ENCODE results near the gene GSC2. TPM values are rescaled to one million over a fixed set of nuclear protein-coding genes. Genes with fewer than 3 reads are reported as not detected.

Gene GSC2
- total and polyA plus RNA-seq, 4 donors = not detected

DNA sequence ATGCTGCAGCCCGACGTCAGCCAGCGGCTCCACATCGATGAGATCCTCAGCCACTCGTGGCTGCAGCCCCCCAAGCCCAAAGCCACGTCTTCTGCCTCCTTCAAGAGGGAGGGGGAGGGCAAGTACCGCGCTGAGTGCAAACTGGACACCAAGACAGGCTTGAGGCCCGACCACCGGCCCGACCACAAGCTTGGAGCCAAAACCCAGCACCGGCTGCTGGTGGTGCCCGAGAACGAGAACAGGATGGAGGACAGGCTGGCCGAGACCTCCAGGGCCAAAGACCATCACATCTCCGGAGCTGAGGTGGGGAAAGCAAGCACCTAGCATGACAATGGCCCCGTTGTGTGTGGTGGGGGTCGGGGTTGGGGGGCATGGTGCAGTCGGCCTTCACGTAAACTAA lies 17.9 kb downstream of the GSC2 start:
- Histone ChIP-seq H3K9ac (ENCODE audit: low read depth in 1 of 2, low read length in 2 of 2) (no peak overlapping the region), H3K4me1 (ENCODE audit: control insufficient read depth in 4 of 4, insufficient read depth in 4 of 4, low read length in 3 of 4) (no peaks in the 10 kb centered on the region), H3K27me3 (ENCODE audit: control insufficient read depth in 4 of 4, insufficient read depth in 4 of 4, low read length in 3 of 4) (no peaks in the 10 kb centered on the region), H3K4me3 (ENCODE audit: low read depth in 1 of 3, low read length in 3 of 3) (no peak overlapping the region), H3K36me3 (ENCODE audit: control insufficient read depth in 4 of 4, insufficient read depth in 3 of 4, low read depth in 1 of 4, low read length in 3 of 4) (peaks cover 2 to 34% (median 20%) of the 10 kb centered on the region in 4 donors), H3K9me3 (ENCODE audit: control insufficient read depth in 4 of 4, low read length in 3 of 4) (no peaks in the 10 kb centered on the region), H3K27ac (ENCODE audit: low read depth in 1 of 2, low read length in 2 of 2) (no peak overlapping the region)
- 97% methylated on average over 20 of the region's 20 CpGs for whole genome bisulfite sequencing
- no peak for DNase-seq (ENCODE audit: low spot score)
- TF ChIP-seq RXRA (IDR thresholded peaks at IDR 0.05) (no peak), YY1 (IDR thresholded peaks at IDR 0.05) (no peak), EGR1 (IDR thresholded peaks at IDR 0.05; ENCODE audit: low read depth in 2 of 2) (no peak), TAF1 (conservative IDR thresholded peaks at IDR 0.05) (no peak), NR2F2 (IDR thresholded peaks at IDR 0.05) (no peak), RAD21 (IDR thresholded peaks at IDR 0.05) (no peak), HNF4G (IDR thresholded peaks at IDR 0.05) (no peak), JUND (IDR thresholded peaks at IDR 0.05) (no peak), HNF4A (conservative IDR thresholded peaks at IDR 0.05) (no peak), SP1 (IDR thresholded peaks at IDR 0.05) (no peak), GABPA (IDR thresholded peaks at IDR 0.05 in 1 of 2, conservative IDR thresholded peaks at IDR 0.05 in 1 of 2) (no peak), FOXA2 (IDR thresholded peaks at IDR 0.05) (no peak), FOXA1 (IDR thresholded peaks at IDR 0.05) (no peak)
- TF ChIP-seq, protein P1, sequence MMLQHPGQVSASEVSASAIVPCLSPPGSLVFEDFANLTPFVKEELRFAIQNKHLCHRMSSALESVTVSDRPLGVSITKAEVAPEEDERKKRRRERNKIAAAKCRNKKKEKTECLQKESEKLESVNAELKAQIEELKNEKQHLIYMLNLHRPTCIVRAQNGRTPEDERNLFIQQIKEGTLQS (IDR thresholded peaks at IDR 0.05) = no peak
- TF ChIP-seq, protein P2, sequence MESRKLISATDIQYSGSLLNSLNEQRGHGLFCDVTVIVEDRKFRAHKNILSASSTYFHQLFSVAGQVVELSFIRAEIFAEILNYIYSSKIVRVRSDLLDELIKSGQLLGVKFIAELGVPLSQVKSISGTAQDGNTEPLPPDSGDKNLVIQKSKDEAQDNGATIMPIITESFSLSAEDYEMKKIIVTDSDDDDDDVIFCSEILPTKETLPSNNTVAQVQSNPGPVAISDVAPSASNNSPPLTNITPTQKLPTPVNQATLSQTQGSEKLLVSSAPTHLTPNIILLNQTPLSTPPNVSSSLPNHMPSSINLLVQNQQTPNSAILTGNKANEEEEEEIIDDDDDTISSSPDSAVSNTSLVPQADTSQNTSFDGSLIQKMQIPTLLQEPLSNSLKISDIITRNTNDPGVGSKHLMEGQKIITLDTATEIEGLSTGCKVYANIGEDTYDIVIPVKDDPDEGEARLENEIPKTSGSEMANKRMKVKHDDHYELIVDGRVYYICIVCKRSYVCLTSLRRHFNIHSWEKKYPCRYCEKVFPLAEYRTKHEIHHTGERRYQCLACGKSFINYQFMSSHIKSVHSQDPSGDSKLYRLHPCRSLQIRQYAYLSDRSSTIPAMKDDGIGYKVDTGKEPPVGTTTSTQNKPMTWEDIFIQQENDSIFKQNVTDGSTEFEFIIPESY (IDR thresholded peaks at IDR 0.05) = no peak
- TF ChIP-seq, protein P3, sequence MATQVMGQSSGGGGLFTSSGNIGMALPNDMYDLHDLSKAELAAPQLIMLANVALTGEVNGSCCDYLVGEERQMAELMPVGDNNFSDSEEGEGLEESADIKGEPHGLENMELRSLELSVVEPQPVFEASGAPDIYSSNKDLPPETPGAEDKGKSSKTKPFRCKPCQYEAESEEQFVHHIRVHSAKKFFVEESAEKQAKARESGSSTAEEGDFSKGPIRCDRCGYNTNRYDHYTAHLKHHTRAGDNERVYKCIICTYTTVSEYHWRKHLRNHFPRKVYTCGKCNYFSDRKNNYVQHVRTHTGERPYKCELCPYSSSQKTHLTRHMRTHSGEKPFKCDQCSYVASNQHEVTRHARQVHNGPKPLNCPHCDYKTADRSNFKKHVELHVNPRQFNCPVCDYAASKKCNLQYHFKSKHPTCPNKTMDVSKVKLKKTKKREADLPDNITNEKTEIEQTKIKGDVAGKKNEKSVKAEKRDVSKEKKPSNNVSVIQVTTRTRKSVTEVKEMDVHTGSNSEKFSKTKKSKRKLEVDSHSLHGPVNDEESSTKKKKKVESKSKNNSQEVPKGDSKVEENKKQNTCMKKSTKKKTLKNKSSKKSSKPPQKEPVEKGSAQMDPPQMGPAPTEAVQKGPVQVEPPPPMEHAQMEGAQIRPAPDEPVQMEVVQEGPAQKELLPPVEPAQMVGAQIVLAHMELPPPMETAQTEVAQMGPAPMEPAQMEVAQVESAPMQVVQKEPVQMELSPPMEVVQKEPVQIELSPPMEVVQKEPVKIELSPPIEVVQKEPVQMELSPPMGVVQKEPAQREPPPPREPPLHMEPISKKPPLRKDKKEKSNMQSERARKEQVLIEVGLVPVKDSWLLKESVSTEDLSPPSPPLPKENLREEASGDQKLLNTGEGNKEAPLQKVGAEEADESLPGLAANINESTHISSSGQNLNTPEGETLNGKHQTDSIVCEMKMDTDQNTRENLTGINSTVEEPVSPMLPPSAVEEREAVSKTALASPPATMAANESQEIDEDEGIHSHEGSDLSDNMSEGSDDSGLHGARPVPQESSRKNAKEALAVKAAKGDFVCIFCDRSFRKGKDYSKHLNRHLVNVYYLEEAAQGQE (IDR thresholded peaks at IDR 0.05) = no peak
- TF ChIP-seq, protein P4, sequence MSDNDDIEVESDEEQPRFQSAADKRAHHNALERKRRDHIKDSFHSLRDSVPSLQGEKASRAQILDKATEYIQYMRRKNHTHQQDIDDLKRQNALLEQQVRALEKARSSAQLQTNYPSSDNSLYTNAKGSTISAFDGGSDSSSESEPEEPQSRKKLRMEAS (IDR thresholded peaks at IDR 0.05) = no peak
- TF ChIP-seq, protein P5, sequence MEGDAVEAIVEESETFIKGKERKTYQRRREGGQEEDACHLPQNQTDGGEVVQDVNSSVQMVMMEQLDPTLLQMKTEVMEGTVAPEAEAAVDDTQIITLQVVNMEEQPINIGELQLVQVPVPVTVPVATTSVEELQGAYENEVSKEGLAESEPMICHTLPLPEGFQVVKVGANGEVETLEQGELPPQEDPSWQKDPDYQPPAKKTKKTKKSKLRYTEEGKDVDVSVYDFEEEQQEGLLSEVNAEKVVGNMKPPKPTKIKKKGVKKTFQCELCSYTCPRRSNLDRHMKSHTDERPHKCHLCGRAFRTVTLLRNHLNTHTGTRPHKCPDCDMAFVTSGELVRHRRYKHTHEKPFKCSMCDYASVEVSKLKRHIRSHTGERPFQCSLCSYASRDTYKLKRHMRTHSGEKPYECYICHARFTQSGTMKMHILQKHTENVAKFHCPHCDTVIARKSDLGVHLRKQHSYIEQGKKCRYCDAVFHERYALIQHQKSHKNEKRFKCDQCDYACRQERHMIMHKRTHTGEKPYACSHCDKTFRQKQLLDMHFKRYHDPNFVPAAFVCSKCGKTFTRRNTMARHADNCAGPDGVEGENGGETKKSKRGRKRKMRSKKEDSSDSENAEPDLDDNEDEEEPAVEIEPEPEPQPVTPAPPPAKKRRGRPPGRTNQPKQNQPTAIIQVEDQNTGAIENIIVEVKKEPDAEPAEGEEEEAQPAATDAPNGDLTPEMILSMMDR (IDR thresholded peaks at IDR 0.05; ENCODE audit: low read depth, low read length, missing input control) = no peak

All from liver (tissue), 9 donors.